Stimulated activated CD8-positive, alpha-beta memory T cell treated with anti-CD3 and anti-CD28 coated beads, Interleukin-4, amount 100 ng/mL, for 48 hours (primary cell): Measurements from ENCODE around the gene GFM1.

ENCODE experiments used
- DNase-seq: peaks from one replicate; pipeline ENCODE4 v3.0.0-alpha.2; 2020

Gene GFM1

DNA sequence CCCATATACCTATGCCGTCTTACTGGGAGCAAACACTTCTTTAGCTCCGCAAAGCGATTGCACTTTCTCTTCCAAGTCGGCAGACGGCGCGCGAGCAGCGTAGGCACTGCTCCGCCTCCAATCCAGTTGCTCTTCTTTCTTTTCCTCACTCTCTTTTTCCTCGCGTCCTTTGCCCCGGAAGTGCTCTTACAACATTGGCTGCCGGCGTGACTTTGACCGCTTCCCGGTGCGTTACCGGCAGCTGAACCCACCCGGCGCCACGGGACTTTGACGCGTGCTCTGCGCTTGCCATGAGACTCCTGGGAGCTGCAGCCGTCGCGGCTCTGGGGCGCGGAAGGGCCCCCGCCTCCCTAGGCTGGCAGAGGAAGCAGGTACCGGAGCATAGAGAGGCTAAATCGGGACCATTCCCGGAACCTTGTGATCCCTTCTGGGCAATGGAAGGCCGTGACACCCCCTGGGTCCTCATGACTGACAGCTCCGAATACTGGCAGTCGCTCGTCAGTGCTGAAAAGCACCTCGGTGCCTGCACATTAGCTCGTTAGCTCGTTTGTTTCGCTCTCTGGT, at the start of gene GFM1:
Gene GFM1 (plus strand): TSS at position 183 of the 564 bp plus-strand sequence. CDS start 108 bp downstream, at position 291.
- peak; percentile 88 for DNase-seq

DNA sequence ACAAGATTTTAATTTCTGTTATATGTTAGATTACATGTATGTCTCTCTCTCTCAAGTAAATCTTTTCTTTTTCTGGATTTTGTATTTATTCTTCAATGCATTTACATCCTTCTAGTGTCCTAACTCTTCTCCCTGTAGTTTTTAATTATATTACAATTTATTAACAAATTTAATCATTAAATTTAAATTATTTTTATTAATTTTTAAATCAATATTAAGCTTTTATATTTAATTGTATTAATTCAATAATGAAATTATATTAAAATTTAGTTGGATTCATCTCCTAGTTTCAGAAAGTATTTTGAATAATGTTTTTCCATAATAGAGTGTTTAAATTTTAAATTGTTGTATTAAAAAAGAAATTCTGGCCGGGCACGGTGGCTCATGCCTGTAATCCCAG, 43.5 kb upstream of the GFM1 start:
- DNase-seq = no peak

DNA sequence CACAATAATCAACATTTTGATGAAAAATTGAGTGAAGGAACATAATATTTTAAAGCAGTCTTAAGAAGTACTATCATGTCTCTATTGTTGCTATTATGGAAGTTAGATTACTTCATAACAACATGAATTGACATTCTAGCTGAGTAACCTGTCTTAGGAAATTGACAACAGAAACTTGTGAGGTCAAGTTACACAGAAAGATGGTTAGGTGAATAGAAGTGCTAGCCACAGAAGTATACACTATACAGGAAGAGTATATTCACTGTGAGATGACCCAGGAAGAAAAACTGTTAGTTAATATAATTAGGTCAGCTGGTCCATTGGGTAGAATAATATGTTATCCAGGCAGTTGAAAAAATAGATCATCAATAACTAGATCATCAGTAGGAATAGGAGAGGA, 42.1 kb upstream of the GFM1 start:
- no peak for DNase-seq

DNA sequence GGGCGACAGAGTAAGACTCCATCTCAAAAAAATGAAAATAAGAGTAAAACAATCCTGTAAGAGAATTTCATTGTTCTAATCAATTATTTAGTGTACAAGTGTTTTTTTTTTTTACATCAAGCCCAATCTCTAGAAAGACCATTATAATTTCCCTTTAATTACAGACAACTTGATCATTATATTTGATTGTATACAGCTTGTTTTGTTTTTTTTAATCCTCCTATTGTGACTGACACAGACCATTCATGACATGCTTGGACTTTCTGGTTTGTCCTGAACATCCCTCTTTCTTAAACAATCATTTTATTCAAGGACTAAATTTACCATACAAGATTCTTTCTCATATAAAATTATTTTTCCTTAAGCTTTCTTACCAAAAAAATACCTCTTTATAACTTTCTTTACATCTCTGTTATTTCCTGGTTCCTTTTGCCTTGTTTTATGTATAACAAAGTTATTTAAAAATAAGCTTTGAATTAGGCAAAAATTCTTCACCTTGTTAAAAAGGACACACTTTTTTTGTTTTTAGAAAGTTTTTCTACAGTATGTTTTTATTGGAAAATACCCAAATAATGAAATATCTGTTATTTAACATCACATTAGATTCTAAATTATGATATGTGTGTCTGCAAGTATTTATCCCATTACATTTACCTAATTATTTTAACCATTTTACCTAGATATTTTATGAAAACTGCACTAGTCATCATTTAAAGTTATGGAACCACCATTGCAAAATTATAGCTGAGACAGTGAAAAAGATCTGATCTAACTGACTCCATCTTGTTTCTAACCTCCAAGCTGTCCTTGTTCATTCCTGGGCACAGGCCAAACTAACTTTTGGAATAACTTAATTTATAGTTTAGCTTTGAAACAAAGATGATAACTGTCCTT, 26.1 kb upstream of the GFM1 start:
- DNase-seq = no peak

DNA sequence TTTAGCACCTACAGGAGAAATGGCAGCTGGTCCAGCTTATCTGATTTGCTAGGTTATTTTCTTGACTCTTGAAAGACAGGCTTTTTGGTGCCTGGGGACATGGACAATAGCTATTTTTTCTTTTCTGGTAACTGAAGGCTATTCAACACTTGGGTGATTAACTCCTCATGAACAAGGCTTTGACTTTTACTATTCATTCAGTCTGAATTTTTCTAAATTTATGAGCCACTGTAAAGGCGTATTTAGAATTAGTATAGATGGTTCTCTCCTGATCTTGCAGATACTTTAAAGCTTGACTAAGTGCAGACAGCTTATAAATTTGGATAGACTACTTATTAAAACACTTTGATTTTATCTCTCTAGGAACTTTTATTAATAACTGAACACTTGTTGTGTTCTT, 18.4 kb upstream of the GFM1 start:
- no peak for DNase-seq

DNA sequence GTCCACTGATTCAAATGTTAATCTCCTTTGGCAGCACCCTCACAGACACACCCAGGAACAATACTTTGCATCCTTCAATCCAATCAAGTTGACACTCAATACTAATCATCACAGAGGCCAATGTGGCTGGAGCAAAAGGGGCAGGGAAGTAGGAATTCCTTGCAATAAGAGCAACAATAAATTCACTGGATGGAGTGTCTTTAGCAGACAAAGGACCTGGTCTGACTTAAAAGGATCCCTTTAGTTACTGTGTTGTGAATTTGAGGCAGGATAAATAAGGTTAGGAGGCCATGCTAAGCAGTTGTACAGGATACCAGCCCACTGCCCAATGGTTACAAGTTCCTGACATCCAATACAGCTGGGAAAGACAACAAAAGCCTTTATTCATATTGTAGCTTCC, 12.3 kb upstream of the GFM1 start:
- DNase-seq = no peak

DNA sequence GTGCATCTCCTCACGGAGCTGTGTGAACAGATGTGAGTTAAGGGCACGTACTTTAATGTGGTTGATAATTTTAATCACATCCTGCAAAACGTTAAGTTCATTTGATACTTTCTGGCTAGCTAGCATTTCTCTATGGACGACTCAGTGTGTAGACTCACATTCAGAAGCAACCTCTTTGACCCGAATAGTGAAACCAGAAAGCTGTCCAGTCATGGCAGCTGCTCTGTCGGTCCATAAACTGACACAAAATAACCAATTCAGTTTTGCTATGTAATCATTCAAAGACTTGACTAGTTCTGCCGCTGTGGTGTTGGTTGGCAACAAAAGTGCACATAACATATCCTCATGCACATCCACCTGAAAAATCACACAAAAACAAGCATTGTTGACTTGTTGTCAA, 3.7 kb upstream of the GFM1 start:
- no peak for DNase-seq

DNA sequence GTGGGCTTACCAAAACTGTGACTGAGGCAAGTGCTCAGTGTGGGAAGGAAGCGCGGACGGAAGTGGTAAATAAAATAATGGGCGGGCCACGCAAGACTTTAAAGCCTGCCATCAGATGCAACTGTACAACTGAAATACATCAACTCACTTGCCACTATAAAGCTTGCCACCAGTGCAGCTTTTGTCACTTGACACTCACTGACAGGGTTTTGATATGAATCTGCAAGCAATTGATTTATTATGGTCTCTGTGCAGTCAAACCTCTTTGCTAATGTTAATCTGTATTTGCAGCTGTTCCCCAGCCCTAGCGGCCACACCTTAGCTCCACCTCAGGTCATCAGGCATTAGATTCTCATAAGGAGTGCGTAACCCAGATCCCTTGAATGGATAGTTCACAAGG, 2.3 kb upstream of the GFM1 start:
- no peak for DNase-seq

DNA sequence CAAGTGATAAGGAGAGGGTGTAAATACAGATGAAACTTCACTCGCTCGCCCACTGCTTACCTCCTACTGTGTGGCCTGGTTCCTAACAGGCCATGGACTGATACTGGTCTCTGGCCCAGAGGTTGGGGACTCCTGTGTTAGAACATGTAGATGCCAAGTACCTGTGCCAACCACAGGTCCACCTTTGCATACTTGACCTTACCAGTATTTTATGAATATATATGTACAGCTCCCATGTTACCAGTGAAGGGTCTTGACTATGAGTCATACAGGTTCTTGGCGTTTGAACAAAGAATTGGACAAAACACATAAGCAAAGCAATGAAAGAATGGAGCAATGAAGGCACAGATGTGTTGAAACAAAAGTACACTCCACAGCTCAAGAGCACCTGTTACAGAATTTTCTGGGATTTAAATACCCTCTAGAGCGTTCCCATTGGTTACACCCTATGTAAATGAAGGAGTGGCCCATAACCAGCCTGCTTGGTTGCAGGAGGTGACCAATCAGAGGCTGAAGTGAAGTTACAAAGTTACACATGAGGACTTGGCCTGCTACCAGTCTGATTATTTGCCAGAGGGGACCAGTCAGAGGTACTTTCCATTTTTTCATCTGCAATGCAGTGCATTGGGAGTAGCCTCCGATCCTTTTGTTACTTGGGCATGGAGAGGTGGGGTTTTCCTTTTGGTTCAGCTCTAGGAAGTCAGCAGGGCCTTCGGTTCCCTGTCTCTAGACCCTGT, 1.7 kb upstream of the GFM1 start:
- DNase-seq = no peak

DNA sequence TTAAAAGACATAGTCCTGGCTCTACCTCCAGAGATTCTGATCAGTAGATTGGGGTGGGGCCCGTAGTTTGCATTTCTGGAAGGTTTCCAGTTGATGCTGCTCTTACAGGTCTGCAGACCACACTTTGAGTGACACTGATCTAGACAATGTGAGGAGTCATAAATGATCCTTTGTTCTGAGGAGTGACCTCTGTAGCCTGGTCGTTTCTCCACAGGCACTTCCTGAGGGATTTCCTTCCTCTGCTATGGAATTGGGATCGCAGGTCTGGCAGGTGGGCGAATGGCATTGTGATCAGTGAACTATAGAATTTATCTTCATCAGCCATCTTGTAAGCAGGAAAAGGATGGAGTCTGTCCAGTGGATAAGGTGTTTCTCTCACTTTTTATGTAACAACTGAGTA, 5.5 kb downstream of the GFM1 start:
- no peak for DNase-seq

DNA sequence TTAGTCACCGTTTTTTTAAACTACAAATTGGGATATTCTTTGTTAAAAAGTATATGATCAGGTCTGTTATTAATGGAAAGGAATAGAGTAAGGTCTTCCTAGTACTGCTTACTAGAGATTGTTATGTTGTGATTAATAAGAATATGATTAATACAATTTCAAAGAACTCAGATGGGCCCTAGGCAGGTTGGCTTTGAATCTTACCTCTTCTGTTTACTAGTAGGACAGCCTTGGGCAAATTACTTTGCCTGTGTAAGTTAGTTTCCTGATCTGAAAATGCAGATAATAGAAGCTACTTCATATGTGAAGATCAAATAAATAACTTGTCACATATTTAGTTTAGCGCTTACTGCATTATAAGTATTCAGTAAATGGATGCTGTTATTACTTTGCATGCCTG, 6.9 kb downstream of the GFM1 start:
- no peak for DNase-seq

DNA sequence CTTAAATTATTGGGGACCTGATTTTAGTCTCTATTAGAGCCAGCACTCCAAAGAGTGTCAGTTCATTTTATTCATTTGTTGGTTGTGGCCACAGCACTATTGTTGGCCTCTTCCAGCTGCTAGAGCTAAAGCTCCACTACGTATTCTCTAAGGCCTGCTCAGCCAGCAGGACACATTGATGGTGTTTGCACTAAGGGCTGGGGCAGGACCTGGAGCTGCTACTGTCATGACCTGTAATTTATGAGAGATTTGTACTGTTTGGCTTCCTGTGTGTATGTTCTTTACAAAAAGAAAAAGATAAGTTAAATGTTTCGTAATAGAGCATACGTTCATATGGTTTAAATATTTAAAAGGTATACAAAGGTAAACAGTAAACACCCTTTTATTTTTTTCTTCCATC, 8.1 kb downstream of the GFM1 start:
- DNase-seq = no peak

DNA sequence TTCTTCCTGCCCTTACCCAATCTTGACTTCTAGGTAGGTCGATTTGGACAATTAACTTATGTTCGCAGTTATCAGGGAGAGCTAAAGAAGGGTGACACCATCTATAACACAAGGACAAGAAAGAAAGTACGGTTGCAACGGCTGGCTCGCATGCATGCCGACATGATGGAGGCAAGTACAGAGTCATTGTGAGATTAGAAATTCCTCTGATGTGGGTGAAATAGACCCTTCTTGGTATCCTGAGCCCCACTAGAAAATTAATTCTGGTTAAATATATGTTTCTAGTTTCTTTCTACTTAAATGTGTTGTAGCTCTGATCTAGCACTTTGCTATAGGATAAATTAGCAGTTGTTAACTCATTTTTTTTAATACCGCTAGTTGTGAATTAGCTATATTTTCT, 14.6 kb downstream of the GFM1 start:
- no peak for DNase-seq

DNA sequence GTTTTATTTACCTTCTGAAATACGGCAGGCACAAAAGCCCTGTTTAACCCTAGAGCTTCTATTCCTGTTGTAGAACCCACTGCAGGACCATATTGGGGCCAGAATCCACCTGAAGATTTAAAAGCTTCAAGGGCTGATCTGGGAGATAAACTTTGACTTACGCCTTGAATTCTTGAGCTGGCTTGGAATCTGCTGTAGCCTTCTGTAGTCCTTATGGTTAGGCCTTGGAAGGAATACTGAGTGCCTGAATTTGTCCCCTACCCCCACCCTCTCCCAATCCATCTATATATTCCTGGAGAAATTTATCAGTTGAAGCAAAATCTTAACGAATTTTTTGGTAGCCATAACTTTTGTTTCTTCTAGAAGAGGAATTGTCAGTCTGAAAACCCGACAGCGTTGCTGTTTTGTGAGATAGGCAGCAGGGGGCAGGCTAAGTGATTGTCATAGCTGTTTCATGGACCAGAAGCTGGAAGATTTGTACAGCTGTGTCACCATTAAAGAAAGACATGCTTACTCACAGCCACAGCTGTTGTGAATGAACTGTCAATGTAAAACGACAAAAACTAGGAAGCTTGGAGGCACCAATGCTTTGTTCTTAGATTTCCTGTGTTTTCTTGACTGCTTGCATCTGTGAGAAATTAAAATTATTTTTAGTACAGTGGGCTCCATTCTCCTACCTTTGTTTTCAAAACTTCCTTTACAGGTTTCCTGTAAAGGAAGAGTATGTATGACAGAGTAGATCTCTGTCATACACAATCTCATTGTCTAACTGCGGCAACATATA, 15.3 kb downstream of the GFM1 start:
- DNase-seq = peak; percentile 60

DNA sequence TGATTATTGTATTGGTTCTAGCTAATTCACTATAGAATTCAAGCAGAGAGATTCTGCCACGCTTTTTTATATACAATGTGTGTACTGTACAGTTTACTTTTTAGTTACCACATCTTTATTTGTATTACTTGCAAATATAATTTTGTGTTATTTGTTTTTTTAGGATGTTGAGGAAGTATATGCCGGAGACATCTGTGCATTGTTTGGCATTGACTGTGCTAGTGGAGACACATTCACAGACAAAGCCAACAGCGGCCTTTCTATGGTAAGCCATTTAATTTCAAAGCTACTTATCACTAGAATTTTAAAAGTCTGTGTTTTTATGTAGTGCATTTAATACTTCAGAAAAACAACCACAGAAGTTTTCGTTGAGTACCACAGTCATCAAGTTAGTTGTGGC, 16.4 kb downstream of the GFM1 start:
- no peak for DNase-seq

DNA sequence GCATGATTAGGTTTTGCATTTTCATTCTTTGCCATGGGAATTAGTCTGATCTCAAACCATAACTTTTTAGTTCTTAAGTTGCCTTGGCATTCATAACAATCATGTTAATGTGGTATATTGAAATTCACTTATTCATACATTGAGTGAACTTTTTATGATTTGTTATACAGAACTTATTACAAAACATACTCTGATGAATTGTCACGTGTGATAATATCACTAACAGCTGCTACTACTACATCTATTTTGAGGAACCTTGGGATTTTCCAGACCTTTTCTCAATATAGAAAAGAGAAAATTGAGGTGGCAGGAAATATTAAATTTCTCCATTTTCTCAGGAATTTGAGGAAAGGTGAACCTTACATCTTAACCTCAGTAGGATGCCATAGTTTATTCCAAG, 18.9 kb downstream of the GFM1 start:
- DNase-seq = no peak

DNA sequence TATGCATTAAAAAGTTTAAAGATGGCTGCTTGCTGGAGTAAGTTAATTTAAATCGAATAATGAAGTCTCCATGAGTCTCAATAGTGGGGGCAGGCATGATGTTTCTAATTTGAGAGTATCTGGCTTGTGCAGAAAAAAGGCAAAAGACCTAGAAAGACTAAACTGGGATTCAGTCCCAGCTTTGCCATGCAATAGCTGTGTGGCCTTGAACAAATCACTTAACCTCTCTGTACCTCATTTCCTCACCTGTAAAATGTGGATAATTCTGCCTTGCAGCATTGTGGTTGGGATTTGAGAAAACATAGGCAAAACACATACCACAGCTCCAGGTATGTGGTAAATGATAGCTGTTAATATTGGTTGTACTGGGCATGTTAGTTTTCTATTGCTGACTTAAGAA, 19.5 kb downstream of the GFM1 start:
- DNase-seq = no peak

DNA sequence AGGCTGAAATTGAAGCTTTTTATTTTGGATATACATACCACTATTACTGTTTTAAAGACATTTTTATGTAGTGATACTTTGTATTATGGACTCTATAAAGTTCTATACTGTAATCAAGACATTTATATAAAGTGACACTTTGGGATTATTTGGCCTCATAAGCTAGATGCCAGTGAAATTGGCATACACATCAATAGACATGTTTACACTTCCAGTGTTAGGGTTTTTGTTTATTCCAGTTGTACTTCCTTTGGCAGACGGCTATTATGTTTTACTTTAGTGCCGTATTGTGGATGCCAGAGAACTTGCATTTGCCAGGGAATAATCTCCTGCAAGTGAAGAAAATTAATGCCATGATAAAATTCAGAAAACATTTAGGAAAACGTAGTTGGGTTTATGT, 22.1 kb downstream of the GFM1 start:
- DNase-seq = no peak

DNA sequence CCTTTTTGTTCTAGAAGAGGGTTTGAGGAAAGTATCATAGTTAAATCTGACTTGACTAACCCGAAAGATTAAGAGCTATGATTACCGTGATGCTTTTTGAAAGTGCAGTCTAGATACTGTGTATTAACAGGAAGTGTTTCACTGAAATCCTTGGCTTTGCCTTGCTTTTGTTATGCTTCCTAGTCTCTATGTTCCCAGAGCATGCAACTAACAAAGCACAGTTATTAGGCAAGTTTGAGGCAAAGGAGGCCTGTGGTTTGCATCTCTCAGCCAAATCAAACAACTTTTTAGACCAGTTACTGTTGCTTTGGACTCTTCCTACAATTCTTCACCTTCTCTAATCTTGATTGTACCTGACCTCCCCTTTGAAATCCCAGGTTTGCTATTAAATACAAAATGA, 24.2 kb downstream of the GFM1 start:
- no peak for DNase-seq

DNA sequence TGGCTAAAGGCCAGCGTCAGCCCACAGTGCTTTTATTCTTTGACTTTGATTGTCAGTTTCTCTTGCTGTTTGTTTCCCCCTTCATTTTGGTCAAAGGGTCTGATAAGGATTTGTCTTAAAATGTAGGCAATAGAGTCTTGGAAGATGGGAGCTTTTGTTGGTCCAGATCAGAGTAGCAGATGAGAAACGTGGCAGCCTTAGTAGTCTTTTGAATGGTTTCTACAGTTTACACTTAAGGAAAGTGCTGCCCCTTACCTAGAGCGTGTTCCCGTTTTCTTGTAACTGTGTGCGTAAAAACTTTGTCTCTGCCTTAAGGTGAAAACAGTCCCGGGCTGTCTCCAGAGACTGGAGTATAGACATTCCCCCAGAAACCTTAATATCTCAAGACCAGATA, 27.5 kb downstream of the GFM1 start:
- DNase-seq = no peak

DNA sequence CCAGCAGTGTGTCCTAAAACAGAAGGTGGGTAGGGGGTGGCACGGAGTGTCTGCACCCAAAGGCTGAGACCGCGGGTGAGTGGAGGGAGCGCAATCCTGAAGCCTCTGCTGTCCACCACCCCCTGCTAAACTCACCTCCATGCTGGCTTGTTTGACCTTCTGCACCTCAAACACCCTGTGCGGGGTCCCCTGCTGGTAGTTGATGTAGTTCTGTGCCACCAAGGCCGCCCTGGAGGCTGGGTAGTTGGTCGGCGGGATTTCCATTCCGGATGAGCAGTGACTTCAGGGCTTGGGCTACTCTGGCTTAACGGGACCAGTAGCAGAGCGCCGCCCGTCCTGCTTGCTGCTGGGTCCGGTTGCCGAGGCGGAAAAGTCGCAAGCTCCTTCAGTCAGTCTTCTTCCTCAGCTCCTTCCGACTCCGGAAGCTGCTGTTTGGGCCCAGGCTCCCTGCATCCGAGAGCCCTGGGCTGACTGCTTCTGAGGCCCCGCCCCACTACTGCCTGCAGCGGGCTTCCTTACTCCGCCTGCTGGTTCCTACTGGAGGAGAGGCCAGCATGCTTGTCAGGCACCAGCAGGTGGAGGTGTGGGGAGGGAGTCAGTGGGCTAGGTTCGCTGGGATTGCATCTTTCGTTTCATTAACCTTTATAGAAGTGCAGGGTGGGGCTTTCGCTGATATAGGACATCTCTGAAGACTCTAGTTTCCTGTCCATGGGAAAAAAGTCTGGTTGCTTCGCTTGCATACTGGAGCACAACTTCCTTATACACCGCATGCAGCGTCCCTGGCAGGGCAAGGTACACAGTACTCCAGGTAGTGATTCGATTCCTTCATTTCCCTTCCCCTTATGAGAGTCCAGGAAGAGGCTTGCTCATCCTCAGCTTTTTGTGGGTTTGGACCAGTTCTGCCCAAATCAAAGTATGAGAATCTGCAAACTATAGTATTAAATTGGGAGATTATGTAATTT, 28.2 kb downstream of the GFM1 start, which contains the start of gene LXN:
Gene LXN (minus strand): TSS at position 434 of the 962 bp plus-strand sequence. CDS start 170 bp downstream, at position 264.
- peak; percentile 82 for DNase-seq

DNA sequence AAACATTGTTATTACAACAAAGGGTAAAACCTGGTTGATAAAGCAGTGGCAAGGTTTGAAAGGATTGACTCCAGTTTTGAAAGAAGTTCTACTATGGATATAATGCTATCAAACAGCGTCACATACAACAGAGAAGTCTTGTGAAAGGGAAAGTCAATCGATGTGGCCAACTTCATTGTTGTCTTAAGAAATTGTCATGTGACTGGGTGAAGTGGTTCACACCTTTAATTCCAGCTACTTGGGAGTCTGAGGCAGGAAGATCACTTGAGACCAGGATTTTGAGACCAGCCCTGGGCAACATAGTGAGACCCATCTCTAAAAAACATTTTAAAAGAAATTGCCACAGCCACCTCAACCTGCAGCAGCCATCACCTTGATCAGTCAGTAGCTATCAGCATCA, 34.4 kb downstream of the GFM1 start:
- DNase-seq = no peak
